Measurements from ENCODE around the gene AUTS2.

The AUTS2 gene

GRCh38 chr7:70554646-70555045 is 956.4 kb downstream of the AUTS2 start:
- Mint-ChIP-seq H3K36me3 (ENCODE audit: low read depth) (peaks cover 23% of the 10 kb centered on the region), H3K27me3 (ENCODE audit: low read depth) (no peaks in the 10 kb centered on the region), H3K4me1 (peaks cover 21% of the 10 kb centered on the region), H3K4me3 (no peak overlapping the region), H3K27ac (no peak overlapping the region), H3K9me3 (peaks cover 8% of the 10 kb centered on the region)
- no peak for TF ChIP-seq CTCF (IDR thresholded peaks at IDR 0.05; ENCODE audit: unreplicated experiment in 3 of 3)

GRCh38 chr7:70556761-70557160 is 958.5 kb downstream of the AUTS2 start:
- Mint-ChIP-seq H3K9me3 (peaks cover 11% of the 10 kb centered on the region), H3K4me1 (peaks cover 21% of the 10 kb centered on the region)

GRCh38 chr7:70557338-70557737 is 959.1 kb downstream of the AUTS2 start:
- Mint-ChIP-seq H3K36me3 (ENCODE audit: low read depth) (peaks cover 22% of the 10 kb centered on the region), H3K27ac (no peak overlapping the region), H3K9me3 (peaks cover 11% of the 10 kb centered on the region), H3K4me3 (no peak overlapping the region), H3K4me1 (peaks cover 21% of the 10 kb centered on the region), H3K27me3 (ENCODE audit: low read depth) (no peaks in the 10 kb centered on the region)
- no peak for TF ChIP-seq CTCF (IDR thresholded peaks at IDR 0.05; ENCODE audit: unreplicated experiment in 3 of 3)

More at GRCh38 chr7:70556761-70557160, 958.5 kb downstream of the AUTS2 start:
- Mint-ChIP-seq H3K27me3 (ENCODE audit: low read depth) (no peaks in the 10 kb centered on the region), H3K36me3 (ENCODE audit: low read depth) (peaks cover 22% of the 10 kb centered on the region), H3K27ac (no peak overlapping the region), H3K4me3 (no peak overlapping the region)
- TF ChIP-seq CTCF (IDR thresholded peaks at IDR 0.05; ENCODE audit: unreplicated experiment in 3 of 3): no peak

- Mint-ChIP-seq H3K36me3 (ENCODE audit: low read depth) (peaks cover 22% of the 10 kb centered on the region), H3K27ac (no peak overlapping the region), H3K9me3 (peaks cover 11% of the 10 kb centered on the region), H3K4me1 (peaks cover 17% of the 10 kb centered on the region), H3K4me3 (no peak overlapping the region), H3K27me3 (ENCODE audit: low read depth) (no peaks in the 10 kb centered on the region)
- no peak for TF ChIP-seq CTCF (IDR thresholded peaks at IDR 0.05; ENCODE audit: unreplicated experiment in 3 of 3)
These were observed 961.5 kb downstream of the AUTS2 start for GRCh38 chr7:70559815-70560214.

- Mint-ChIP-seq H3K9me3 (peaks cover 10% of the 10 kb centered on the region), H3K4me1 (peaks cover 28% of the 10 kb centered on the region), H3K4me3 (no peak overlapping the region), H3K27me3 (ENCODE audit: low read depth) (no peaks in the 10 kb centered on the region), H3K27ac (no peak overlapping the region), H3K36me3 (ENCODE audit: low read depth) (peaks cover 13% of the 10 kb centered on the region)
- no peak for TF ChIP-seq CTCF (IDR thresholded peaks at IDR 0.05; ENCODE audit: unreplicated experiment in 3 of 3)
These were observed 965.7 kb downstream of the AUTS2 start for GRCh38 chr7:70563960-70564359.

- Mint-ChIP-seq H3K4me1 (peaks cover 47% of the 10 kb centered on the region), H3K36me3 (ENCODE audit: low read depth) (peaks cover 3% of the 10 kb centered on the region), H3K27me3 (ENCODE audit: low read depth) (no peaks in the 10 kb centered on the region), H3K27ac (no peak overlapping the region), H3K9me3 (no peaks in the 10 kb centered on the region), H3K4me3 (no peak overlapping the region)
- no peak for TF ChIP-seq CTCF (IDR thresholded peaks at IDR 0.05; ENCODE audit: unreplicated experiment in 3 of 3)
These were observed 967.6 kb downstream of the AUTS2 start for GRCh38 chr7:70565721-70566370.
